ENCODE measurements around the gene CAPN7. TPM values are rescaled to one million over a fixed set of nuclear protein-coding genes. Genes with fewer than 3 reads are reported as not detected.

The CAPN7 gene
- total and polyA plus RNA-seq, 12 donors = 8.9 to 38.0 (median 26.4) TPM

DNA sequence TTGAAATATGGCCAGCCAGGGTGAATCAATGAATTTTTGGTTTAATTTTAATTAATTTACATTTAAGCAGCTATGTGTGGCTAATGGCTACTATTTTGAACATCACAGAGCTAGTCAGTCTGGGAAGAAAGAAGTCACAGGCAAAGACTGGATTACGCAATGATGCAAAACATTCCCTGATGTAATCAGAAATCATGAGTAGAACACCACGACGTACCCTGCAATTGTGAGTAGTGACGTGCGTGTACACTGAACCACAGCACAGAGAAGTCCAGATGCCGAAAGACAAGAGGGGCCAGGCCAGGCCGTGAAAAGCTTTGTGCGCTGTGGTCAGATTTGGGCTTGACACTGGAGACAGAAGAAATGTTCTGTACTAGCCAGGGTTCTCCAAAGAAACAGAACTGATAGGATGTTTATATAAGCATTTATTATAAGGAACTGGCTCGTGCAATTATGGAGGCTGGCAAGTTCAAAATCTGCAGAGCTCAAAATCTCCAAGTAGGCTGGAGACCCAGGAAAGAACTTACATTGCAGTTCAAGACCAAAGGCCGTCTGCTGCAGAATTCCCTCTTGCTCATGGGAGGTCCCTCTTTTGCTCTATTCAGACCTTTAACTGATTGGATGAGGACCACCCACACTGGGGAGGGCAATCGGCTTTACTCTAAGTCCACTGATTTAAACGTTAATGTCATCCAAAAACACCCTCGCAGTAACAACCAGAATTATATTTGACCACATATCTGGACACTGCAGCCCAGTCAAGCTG is 81.7 kb downstream of the CAPN7 start:
- peak overlapping the region in 9 of 10 donors; percentile 20 to 96 (median 37) for H3K27ac ChIP-seq
- ATAC-seq (peak; percentile 60 to 94 (median 81)), DNase-seq (peak in 1 of 2 donors; percentile 50)
- peaks cover 0 to 31% (median 0%) of the 10 kb centered on the region in 9 donors for H3K36me3 ChIP-seq
- TF ChIP-seq, protein P1, sequence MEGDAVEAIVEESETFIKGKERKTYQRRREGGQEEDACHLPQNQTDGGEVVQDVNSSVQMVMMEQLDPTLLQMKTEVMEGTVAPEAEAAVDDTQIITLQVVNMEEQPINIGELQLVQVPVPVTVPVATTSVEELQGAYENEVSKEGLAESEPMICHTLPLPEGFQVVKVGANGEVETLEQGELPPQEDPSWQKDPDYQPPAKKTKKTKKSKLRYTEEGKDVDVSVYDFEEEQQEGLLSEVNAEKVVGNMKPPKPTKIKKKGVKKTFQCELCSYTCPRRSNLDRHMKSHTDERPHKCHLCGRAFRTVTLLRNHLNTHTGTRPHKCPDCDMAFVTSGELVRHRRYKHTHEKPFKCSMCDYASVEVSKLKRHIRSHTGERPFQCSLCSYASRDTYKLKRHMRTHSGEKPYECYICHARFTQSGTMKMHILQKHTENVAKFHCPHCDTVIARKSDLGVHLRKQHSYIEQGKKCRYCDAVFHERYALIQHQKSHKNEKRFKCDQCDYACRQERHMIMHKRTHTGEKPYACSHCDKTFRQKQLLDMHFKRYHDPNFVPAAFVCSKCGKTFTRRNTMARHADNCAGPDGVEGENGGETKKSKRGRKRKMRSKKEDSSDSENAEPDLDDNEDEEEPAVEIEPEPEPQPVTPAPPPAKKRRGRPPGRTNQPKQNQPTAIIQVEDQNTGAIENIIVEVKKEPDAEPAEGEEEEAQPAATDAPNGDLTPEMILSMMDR (IDR thresholded peaks at IDR 0.05) = no peak
- WGBS, 2 donors = 63 to 69% methylated on average over 13 of the region's 13 CpGs
- no peaks in the 10 kb centered on the region for H3K9me3 ChIP-seq
- H3K4me3 ChIP-seq = no peak overlapping the region
- intact Hi-C loops (cut with DNase I) = loop anchor here in 2 of 10 donors (5.0 kb wide), 1 partner anchor 45 kb away; the partner anchor contains the start of gene SH3BP5 (in 2 of the 2)
- peaks cover 10 to 76% (median 39%) of the 10 kb centered on the region in 9 donors for H3K4me1 ChIP-seq
- H3K27me3 ChIP-seq = no peaks in the 10 kb centered on the region

DNA sequence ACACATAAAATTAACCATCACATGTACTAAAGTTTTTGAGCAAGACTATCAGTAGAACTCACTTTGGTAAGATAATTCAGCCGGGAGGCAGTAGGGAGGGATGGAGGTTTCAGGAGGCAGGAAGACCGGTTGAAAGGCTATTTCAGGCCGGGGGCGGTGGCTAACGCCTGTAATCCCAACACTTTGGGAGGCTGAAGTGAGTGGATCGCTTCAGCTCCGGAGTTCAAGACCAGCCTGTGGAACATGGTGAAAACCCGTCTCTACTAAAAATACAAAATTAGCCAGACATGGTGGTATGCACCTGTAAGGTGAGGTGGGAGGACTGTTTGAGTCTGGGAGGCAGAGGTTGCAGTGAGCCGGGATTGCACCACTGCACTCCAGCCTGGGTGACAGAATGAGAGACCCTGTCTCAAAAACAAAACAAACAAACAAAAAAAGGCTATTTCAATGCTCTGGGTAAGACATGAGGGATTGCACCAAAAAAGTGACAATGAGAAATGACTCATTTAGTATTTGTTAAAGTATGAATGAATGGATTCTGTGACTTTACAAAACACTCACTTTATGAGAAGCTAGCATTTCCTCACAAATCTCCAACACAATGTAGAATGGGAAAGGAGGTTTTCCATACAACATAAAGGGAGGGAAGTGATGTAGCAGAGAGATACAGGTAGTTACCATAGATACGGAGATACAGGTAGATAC is 82.4 kb downstream of the CAPN7 start:
- H3K4me1 ChIP-seq = peaks cover 13 to 83% (median 46%) of the 10 kb centered on the region in 9 donors
- peaks cover 0 to 24% (median 0%) of the 10 kb centered on the region in 9 donors for H3K36me3 ChIP-seq
- intact Hi-C loops (cut with DNase I) = loop anchor here in 2 of 10 donors (5.0 kb wide), 1 partner anchor 44 kb away; the partner anchor contains the start of gene SH3BP5 (in 2 of the 2)
- ATAC-seq (no peak), DNase-seq (no peak)
- no peaks in the 10 kb centered on the region for H3K9me3 ChIP-seq
- H3K27me3 ChIP-seq = no peaks in the 10 kb centered on the region
- H3K4me3 ChIP-seq = no peak overlapping the region
- TF ChIP-seq, protein P1 (IDR thresholded peaks at IDR 0.05) = no peak
- 94 to 96% methylated on average over 10 of the region's 10 CpGs for WGBS, 2 donors
- H3K27ac ChIP-seq = peak overlapping the region in 5 of 10 donors; percentile 37 to 96 (median 54)

DNA sequence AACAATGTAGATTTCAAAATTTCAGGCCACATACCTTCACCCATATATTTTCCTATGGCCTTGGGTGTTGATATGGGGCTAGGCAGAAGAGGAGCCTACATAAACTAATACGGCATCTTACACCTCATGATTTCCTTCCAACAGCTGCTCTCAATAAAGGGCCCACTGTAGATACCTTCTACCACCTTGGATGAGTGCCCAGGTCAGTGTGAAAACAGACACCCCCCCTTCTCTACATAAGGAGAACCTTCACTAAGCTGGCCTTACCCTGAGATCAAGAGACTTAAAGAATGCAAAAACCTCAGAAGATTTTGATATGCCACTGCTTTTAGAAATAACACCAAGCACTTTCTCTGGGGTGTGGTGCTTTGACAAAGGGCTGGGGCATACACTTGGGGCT is 83.6 kb downstream of the CAPN7 start:
- H3K36me3 ChIP-seq = peaks cover 0 to 24% (median 0%) of the 10 kb centered on the region in 9 donors
- no peak overlapping the region for H3K4me3 ChIP-seq
- DNase-seq = no peak
- 93 to 96% methylated on average over 1 of the region's 1 CpG for WGBS, 2 donors
- peak overlapping the region in 1 of 10 donors; percentile 96 for H3K27ac ChIP-seq
- H3K4me1 ChIP-seq = peaks cover 9 to 85% (median 42%) of the 10 kb centered on the region in 9 donors
- no peak for ATAC-seq
- TF ChIP-seq, protein P1 (IDR thresholded peaks at IDR 0.05) = no peak
- H3K9me3 ChIP-seq = no peaks in the 10 kb centered on the region
- intact Hi-C loops (cut with DNase I) = loop anchor here in 2 of 10 donors (5.0 kb wide), 1 partner anchor 43 kb away; the partner anchor contains the start of gene SH3BP5 (in 2 of the 2)
- no peaks in the 10 kb centered on the region for H3K27me3 ChIP-seq

DNA sequence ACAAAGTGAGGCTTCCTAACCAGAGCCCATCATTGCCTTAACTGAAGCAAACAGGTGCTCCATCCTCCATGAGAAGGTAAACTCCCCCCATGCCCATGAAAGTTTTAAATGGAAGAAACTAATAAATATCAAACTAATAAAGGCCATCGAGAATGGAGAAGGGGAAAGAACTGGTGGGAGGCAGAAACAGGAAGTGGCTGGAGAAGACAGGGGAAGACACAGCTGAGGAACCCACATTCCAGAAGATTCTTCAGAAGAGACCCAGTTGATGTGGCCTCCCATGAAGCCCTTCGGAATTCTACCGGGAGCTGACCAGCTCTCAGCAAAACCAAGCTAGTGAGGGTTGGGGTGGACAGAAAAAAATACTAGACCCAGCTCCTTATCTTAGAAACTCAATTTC is 84.7 kb downstream of the CAPN7 start:
- TF ChIP-seq, protein P1 (IDR thresholded peaks at IDR 0.05) = no peak
- Histone ChIP-seq H3K27ac (peak overlapping the region in 5 of 10 donors; percentile 2 to 96 (median 52)), H3K27me3 (no peaks in the 10 kb centered on the region), H3K9me3 (no peaks in the 10 kb centered on the region), H3K36me3 (peaks cover 0 to 16% (median 0%) of the 10 kb centered on the region in 9 donors), H3K4me3 (no peak overlapping the region), H3K4me1 (peaks cover 7 to 93% (median 44%) of the 10 kb centered on the region in 9 donors)
- ATAC-seq = no peak
- no peak for DNase-seq
- WGBS, 2 donors = 84 to 89% methylated on average over 3 of the region's 3 CpGs
- intact Hi-C loops (cut with DNase I) = no loop called here
